HG02759 (cell line): ENCODE results near the gene SPATA6L.

Source experiments
- ATAC-seq: cut with Tn5 transposase; IDR thresholded peaks from one replicate; pipeline ENCODE4 v1.9.1; 2021; ENCODE audit warnings: mild to moderate bottlenecking, moderate library complexity; ENCODE audit not compliant: unreplicated experiment

SPATA6L gene

DNA sequence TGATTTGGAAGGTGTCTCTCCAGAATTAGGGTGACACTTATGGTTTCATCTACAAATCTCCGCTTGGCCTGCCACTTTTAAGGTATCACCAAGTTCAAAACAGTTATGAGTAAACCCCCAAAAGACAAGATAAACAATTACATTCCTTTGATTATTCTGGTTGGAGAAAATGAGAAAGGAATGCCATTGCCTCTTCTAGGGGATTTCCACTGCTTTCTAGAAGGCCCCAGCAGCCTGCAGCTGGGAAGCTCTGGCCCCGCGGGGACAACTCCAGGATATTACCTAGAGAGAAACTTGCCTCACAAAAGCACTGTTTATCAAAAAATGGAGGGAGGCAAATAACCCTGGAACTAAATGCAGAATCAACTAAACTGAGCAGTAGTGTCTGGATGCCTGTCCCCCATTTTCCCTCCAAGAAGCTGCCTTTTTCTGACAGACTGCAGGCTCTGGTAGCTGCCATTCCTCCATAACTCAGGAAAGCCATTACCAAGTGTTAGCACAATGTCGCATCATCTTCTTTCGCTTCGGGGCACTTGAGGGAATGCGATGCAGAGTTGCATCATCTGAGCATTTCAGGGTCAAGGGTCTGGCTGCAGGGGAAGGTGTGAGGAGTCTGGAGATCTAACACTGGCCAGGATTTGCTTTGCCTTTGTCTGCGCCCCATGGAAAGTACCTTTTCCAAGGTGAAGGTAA lies 75.7 kb downstream of the SPATA6L start:
- ATAC-seq = no peak

DNA sequence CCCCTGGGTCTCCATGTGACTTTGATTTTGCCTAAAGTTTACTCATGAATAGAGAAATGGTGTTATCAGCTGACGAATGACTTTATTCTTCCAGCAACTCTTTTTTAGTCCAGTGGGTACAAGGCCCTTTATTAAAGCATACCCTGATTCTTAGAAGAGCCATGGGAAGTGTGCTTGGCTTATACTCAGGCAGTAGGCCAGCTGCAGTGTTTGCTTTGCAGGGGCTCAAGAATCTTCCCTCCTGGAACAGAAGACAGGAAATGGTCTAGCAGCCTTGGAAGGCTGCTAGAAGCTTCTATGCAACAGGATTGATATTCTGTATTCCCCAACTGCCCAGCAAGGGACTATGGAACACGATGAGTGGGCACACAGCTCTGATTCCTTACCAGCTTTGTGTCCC lies 77.6 kb downstream of the SPATA6L start:
- ATAC-seq = no peak

DNA sequence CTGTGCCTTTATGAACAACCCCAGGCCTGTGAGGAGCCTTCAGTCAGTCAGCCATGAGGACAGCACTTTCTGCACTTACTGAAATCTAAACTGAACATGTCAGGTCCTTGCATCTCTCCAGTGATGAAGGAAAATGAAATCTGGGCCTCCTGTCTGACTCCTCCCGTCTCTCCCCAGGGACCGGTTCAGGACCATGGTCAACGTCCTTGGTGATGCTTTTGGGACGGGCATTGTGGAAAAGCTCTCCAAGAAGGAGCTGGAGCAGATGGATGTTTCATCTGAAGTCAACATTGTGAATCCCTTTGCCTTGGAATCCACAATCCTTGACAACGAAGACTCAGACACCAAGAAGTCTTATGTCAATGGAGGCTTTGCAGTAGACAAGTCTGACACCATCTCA lies 81.1 kb downstream of the SPATA6L start:
- ATAC-seq = no peak

DNA sequence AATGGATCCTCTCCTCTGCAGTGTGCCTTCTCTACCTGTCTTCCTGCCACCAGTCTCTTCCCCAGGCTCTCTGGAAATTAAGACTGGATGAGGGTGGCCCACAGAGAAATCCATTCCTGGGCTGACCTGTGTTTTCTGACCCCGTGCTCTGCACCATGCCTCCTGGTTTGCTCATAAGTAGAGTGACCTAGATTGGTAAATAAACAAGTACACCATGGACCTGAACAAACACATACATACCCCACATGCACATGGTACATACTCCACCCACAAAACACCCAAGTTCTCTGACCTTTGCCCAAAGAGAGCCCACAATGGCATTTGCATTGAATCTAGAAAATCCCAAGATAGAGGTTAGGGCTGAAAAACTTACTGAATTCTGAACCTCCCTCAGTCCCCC lies 81.6 kb downstream of the SPATA6L start:
- no peak for ATAC-seq

DNA sequence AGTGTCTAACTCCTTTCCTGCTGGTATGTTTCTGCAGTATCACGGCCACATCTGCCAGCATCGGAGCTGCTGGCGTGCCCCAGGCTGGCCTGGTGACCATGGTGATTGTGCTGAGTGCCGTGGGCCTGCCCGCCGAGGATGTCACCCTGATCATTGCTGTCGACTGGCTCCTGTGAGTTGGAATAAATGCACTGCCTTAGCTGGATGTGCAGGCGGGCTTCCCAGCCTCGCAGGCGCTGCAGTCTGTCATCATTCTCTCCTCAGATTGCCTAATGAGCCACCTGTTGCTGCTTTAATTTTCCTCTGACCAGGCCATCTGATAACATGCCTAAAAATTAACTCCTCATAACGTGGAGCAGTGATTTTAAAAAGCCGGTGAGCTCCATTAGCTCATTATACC lies 83.3 kb downstream of the SPATA6L start:
- no peak for ATAC-seq

DNA sequence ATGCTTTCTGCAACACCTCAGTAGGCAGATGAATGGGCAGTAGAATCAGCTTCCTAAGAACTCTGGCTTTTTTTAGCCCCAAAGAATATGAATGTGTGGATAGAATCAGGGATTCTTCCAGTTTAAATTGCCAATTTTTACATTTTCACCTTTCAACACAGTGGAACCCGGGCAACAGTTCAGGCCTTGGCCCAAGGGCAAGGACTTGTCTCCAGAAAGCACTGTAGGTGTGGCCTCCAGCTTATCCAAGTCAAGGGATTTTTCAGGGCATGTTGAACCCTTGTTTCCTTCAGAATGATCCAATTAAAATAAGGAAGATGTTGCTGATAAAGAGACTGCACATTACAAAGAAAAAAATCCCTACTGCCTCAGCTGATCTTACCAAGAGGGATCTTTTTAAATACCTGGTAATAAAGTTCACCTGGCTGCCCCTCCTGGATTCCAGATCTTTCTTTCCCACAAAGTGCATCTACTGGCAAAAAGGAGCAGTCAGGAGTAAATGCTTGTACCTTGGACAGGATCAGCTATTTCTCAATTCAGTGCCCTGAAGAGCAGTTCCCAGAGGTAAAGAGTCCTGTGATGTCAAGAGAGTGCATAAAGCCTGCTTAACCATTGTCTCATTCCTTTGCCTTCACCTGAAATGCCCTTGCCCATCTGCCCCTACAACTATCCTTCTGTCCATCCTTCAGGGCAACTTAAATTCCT lies 84.3 kb downstream of the SPATA6L start:
- no peak for ATAC-seq

DNA sequence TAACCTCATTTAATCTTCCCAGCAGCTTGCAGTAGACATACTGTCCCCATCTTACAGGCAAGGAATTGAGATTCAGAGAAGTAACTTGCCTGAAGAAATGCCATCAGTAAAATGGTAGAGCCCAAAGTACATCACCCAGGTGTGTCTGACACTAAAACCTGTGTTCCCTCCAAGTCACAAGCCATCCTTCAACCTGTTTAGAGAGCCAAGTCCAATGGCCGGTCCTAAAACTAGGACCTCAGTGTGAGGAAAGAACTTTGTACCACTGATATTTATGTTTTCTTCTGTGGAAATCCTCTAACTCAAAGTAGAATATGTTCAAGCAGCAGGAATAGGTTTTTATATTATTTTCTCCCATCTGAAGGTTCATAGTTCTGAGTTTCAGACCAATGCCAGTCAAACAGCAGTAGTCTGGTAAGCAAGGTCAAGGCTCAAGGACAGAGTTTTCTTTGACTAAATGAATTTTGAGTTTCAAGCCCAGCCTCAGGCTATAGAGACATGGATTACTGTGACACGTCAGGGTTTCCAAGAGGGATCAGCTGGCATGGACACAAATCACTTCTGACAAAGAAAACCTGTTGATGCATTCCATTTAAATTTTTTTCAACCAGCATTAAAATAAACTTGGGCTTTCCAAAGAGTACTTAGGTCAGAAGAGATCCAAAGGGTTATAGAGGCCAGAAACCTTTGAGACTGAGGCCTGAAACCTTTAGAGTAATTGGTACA lies 85.1 kb downstream of the SPATA6L start:
- ATAC-seq = no peak

DNA sequence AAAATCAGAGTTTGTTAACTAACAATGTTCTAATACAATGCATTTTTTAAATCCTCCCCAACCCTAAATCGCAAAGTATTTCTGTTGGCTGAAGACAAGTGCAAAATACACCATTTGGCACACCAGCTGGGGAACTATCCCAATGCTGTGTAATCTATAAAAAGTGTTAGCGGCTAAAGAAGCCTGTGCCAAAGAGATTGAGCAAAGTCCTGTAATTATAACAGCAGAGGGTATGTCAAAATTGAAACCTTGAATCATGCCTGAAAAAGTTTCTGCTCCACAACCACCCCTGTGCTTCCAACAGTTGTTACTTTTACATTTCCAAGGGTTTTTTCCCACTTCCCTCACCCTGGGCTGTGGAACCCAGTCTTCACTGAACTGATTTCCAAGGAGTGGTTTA lies 87.3 kb downstream of the SPATA6L start:
- no peak for ATAC-seq

DNA sequence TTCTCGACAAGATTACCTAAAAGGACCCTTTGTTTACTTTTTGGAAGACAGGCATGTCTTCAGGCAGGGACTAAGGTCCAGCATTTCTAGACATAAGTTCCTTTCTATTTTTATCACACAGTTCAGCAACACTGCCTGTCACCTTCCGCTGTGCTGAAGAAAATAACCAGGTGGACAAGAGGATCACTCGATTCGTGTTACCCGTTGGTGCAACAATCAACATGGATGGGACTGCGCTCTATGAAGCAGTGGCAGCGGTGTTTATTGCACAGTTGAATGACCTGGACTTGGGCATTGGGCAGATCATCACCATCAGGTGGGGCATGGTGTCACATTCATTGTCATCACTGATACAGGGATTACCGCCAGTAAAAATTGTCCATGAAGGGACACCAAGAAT lies 89.8 kb downstream of the SPATA6L start:
- no peak for ATAC-seq

DNA sequence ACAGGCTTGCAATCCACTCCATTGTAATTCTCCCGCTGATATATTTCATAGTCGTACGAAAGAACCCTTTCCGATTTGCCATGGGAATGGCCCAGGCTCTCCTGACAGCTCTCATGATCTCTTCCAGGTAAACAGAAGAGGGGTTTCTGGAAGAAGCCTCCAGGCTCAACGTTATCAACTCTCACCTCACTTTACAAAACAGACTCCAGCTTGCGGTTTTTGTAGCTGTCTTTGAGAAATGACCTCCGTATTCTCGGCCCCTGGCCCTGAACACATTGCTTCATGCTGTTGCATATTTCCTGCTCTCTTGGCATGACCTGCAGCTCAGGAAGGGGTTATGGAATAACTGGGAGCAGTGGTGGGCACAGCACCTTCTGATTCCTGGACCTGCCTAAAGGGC lies 90.3 kb downstream of the SPATA6L start:
- ATAC-seq = no peak

DNA sequence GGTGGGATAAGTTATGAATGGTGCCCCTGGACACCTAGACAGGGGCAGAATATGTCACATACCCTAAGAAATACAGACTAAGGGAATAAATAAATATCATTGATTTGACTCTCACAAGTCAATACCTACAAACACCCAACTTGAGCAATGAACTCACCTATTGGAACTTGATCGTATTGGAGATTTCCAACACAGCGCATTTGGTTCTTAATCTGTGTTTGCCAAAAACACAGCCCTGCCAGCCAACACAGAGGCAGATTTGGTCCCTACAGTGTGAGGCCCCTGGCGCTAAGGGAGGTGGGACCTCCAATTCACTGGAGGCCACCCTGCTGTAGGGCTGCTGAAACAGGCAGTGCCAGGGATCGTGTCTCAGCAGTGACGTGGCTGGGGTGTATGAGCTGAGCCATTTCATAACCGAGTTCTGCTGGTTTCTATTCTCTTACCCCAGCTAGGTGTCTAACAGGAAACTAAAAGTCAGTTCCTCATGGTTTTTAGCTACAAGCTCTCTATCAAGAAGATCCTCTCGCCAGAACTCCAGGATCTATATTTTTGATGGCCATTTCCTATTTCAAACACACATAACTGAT lies 91.5 kb downstream of the SPATA6L start:
- no peak for ATAC-seq

DNA sequence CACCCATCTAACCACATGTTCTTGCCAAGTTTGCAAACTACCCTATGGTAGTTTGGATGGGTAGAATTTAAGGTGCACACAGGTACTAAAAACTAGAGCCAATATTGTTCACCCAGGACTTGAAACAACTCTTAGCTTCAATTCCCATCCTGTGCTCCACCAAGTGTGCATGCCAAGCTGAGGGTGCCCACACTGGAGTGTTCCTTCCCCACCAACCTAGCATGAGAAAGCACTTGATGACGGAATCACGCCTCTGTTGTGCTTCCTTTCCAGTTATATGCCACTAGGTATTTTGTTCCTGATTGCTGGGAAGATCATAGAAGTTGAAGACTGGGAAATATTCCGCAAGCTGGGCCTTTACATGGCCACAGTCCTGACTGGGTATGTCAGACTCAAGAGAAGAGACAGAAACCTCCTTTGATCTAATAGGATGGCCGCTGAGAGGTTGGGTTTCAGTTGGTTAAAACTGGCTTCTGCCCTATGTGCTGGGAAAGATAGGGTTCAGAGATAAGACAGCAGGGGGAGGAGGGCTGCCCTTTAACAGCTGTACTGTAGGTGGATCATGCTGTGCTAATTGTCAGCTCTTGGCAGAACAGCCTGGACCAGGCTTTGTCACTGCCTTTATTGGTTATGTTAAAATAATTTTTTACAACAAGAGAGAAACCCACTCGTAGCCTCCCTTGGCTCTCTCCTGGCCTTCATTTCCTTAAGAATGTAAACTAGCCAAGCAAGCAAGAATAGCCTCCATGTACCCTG lies 92.5 kb downstream of the SPATA6L start:
- ATAC-seq = no peak

DNA sequence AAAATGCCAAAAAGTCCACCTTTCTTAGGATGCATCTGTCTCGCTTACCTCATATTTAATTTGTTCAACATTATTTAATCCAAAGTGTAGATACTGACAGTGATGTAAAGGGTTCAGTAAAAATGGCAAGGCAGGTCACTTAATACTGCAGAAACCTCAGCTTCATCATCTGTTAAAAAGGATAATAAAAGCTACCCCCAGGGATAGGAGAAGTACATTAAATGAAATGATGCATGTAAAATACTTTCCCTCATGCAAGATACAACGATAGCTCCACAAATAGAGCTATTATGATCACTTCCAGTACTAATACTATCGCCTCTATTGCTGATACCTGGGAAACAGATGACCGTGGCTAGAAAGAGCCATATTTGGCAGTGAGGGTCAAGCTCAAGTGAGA lies 93.1 kb downstream of the SPATA6L start:
- no peak for ATAC-seq

DNA sequence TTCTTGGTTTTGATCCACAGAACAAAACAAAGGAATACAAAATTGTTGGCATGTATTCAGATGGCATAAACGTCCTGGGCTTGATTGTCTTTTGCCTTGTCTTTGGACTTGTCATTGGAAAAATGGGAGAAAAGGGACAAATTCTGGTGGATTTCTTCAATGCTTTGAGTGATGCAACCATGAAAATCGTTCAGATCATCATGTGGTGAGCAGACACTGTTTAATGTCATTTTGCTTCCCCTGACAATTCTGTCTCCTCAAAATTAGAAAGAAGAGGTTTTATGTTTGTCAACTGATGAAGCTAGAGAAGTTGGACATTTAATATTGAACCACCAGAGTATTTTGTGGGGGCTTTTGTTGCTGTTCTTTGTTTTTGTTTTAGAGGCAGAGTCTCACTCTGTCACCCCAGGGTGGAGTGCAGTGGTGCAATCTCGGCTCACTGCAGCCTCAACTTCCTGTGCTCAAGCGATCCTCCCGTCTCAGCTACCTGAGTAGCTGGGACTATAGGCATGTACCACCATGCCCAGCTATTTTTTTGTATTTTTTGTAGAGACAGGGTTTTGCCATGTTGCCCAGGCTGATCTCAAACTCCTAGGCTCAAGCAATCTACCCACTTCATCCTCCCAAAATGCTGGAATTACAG lies 94.0 kb downstream of the SPATA6L start:
- ATAC-seq = no peak

DNA sequence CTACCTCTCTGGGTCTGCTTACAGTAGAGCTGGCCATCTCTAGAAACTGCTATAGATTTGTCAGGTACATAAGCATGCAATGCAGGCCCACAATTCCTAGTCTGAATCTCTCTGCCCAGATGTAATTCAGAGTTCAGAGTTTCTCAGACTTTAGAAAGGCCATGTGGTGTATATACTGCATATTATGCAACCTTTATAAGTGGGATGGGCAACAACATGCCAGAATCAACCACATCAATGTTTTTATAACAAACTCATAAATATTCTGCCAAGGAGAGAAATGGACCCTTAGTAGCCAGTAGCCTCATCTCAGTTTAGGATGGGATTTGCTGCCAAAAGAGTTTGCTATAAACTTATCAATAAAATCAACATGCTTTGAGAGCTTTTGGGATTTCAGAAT lies 97.2 kb downstream of the SPATA6L start:
- ATAC-seq = no peak

DNA sequence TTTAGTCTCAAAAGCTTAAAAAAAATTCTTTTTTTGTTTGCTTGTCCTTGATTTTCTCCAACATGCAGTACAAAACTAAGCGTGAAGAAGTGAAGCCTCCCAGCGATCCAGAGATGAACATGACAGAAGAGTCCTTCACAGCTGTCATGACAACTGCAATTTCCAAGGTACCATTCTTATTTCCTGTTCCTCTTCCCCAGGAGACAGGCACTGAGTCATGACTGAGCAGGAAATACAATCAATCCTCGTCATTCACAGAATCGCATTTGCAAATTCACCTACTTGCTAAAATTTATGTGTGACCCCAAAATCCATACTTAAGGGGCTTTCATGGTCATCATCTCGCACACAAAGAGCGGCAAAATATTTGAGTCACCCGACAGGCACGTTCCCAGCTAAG lies 98.7 kb downstream of the SPATA6L start:
- ATAC-seq = no peak

DNA sequence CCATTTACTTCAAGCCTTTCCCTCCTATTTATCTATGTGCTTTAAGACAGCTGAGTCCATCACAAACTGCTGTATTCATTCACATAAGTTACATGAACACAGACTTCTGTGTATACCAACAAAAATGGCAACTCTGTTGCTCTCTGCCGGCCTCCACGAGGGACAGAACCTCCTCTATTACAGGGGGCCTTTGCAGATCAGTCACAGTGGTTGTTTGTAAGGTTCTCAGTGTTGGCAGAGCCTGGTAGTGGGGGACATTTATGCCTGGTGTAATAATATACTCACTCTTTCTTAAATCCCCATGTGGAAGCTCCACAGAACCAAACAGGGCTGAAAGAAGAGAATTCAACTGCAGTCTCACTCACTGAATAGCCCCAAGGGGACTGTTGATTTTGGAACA lies 99.5 kb downstream of the SPATA6L start:
- no peak for ATAC-seq

DNA sequence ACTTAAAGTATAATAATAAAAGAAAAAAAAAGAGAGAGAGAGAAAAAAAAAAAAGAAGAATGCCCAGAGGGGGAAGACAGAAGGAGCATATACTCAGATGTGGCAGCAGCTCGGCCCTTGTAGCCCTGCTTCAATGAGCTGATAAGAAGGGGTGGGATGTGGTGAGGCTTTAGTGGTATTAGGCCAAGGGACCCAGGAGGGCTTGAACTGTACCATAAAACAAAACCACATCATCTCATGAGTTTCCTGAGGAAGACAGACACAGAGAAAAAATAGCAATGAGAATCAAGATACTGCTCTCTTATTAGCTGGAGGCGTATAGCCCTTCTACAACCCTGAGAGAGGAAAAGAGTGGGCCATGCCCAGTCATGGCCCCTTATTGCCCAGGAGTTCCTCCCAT lies 103.2 kb downstream of the SPATA6L start:
- no peak for ATAC-seq

DNA sequence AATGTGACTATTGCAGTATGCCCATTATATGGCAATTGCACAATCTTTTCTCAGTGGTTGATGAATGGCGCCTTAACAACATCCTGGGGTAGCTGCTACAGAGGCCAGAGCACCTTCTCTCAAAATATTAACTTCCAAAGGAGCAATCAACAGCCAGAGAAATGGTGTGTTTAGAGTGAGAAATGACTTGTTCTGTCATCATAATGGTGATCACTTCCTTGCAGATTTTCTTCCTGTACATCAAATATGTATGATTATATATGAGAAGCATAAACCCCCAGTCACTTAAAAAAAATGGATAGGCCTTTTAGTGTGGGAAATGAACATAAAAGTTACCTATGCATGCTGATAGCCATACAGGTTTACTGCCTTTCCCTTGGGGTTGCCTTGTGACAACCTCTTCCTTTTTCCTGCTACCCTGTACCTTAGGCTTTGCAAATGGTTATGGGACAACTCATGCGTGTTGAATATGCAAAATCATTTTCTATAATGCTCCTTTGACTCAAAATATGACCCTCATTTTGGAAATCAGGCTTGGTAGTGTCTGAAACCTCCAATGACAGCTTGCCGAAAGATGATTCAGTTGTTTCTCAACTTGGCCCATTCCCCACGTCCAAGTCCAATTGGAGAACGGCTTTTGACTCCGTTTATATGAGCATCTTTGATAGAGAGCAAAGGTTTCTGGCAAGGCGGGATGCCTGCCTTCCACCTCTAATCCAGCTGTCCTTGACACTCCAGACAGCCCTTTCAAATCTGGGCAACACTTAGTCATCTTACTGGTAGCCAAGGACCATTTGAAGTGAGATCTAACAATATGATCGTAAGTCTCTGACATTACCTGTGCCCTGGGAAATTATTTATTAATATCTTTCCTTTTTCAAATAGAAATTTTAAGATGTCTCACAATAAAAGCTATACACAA lies 106.8 kb downstream of the SPATA6L start:
- peak; percentile 87 for ATAC-seq
